Measurements from ENCODE around the gene CELSR2.

Gene CELSR2

GRCh38 chr1:109238382-109238781, 11.0 kb upstream of the CELSR2 start:
- Histone ChIP-seq H3K9me3 (replicated peaks; ENCODE audit: insufficient read depth, low read length) (no peaks in the 10 kb centered on the region), H3K9me2 (replicated peaks; ENCODE audit: insufficient read depth, low read length) (no peaks in the 10 kb centered on the region), H3K79me2 (ENCODE audit: low read length) (no peaks in the 10 kb centered on the region), H2AFZ (ENCODE audit: low read length) (no peak overlapping the region), H3K4me3 (ENCODE audit: low read length) (no peak overlapping the region), H3F3A (ENCODE audit: insufficient read depth, low read length) (no peaks in the 10 kb centered on the region), H3K4me2 (ENCODE audit: low read depth, low read length) (no peak overlapping the region), H3K4me1 (ENCODE audit: low read length) (no peaks in the 10 kb centered on the region), H3K27ac (ENCODE audit: low read length) (no peak overlapping the region), H4K20me1 (ENCODE audit: insufficient read depth, low read length) (no peaks in the 10 kb centered on the region), H3K9ac (ENCODE audit: low read length) (no peak overlapping the region), H3K27me3 (replicated peaks; ENCODE audit: insufficient read depth, low read length) (no peaks in the 10 kb centered on the region), H3K36me3 (replicated peaks; ENCODE audit: insufficient read depth, low read length) (no peaks in the 10 kb centered on the region)
- DNase-seq, result no peak
- TF ChIP-seq CTCF (IDR thresholded peaks at IDR 0.05; ENCODE audit: low read length) (no peak), EZH2phosphoT487 (IDR thresholded peaks at IDR 0.05; ENCODE audit: low read length) (no peak), EZH2 (optimal IDR thresholded peaks at IDR 0.05; ENCODE audit: low read depth, low read length) (no peak)

- H3K36me3 ChIP-seq (replicated peaks; ENCODE audit: insufficient read depth, low read length), result no peaks in the 10 kb centered on the region
- no peak overlapping the region for H2AFZ ChIP-seq (ENCODE audit: low read length)
- H3K4me3 ChIP-seq (ENCODE audit: low read length), result no peak overlapping the region
- no peaks in the 10 kb centered on the region for H3K9me2 ChIP-seq (replicated peaks; ENCODE audit: insufficient read depth, low read length)
- no peaks in the 10 kb centered on the region for H4K20me1 ChIP-seq (ENCODE audit: insufficient read depth, low read length)
- H3K4me2 ChIP-seq (ENCODE audit: low read depth, low read length), result no peak overlapping the region
- no peaks in the 10 kb centered on the region for H3K27me3 ChIP-seq (replicated peaks; ENCODE audit: insufficient read depth, low read length)
- TF ChIP-seq EZH2phosphoT487 (IDR thresholded peaks at IDR 0.05; ENCODE audit: low read length) (no peak), EZH2 (optimal IDR thresholded peaks at IDR 0.05; ENCODE audit: low read depth, low read length) (no peak), CTCF (IDR thresholded peaks at IDR 0.05; ENCODE audit: low read length) (no peak)
- no peak for DNase-seq
- no peaks in the 10 kb centered on the region for H3K79me2 ChIP-seq (ENCODE audit: low read length)
- H3K4me1 ChIP-seq (ENCODE audit: low read length), result no peaks in the 10 kb centered on the region
- no peak overlapping the region for H3K27ac ChIP-seq (ENCODE audit: low read length)
- no peak overlapping the region for H3K9ac ChIP-seq (ENCODE audit: low read length)
- H3K9me3 ChIP-seq (replicated peaks; ENCODE audit: insufficient read depth, low read length), result no peaks in the 10 kb centered on the region
- H3F3A ChIP-seq (ENCODE audit: insufficient read depth, low read length), result no peaks in the 10 kb centered on the region
Measured at GRCh38 chr1:109239047-109239408, 10.3 kb upstream of the CELSR2 start.

GRCh38 chr1:109239409-109240068, 9.8 kb upstream of the CELSR2 start:
- Histone ChIP-seq H3K4me1 (ENCODE audit: low read length) (no peaks in the 10 kb centered on the region), H3K27ac (ENCODE audit: low read length) (no peak overlapping the region), H3K79me2 (ENCODE audit: low read length) (no peaks in the 10 kb centered on the region), H3K4me2 (ENCODE audit: low read depth, low read length) (no peak overlapping the region), H4K20me1 (ENCODE audit: insufficient read depth, low read length) (no peaks in the 10 kb centered on the region), H3K27me3 (replicated peaks; ENCODE audit: insufficient read depth, low read length) (no peaks in the 10 kb centered on the region), H3F3A (ENCODE audit: insufficient read depth, low read length) (no peaks in the 10 kb centered on the region), H3K36me3 (replicated peaks; ENCODE audit: insufficient read depth, low read length) (no peaks in the 10 kb centered on the region), H3K9me3 (replicated peaks; ENCODE audit: insufficient read depth, low read length) (no peaks in the 10 kb centered on the region), H2AFZ (ENCODE audit: low read length) (no peak overlapping the region), H3K9ac (ENCODE audit: low read length) (no peak overlapping the region), H3K9me2 (replicated peaks; ENCODE audit: insufficient read depth, low read length) (no peaks in the 10 kb centered on the region), H3K4me3 (ENCODE audit: low read length) (no peak overlapping the region)
- peak; percentile 6 for DNase-seq
- TF ChIP-seq EZH2phosphoT487 (IDR thresholded peaks at IDR 0.05; ENCODE audit: low read length) (no peak), CTCF (IDR thresholded peaks at IDR 0.05; ENCODE audit: low read length) (peak; percentile 29), EZH2 (optimal IDR thresholded peaks at IDR 0.05; ENCODE audit: low read depth, low read length) (no peak)
